Loucy (cell line): ENCODE results near the gene PEG3.

Experiments
- EZH2phosphoT487 ChIP-seq: fragments of 200-600 bp; IDR thresholded peaks from 2 replicates; pipeline ENCODE4 v1.6.1; 2018; ENCODE audit warnings: antibody characterized with exemption, mild to moderate bottlenecking, moderate library complexity, borderline replicate concordance
- TF ChIP-seq, protein P1 (sequence below): fragments of 200-600 bp; sonication (generic); conservative IDR thresholded peaks from 2 replicates; pipeline ENCODE4 v1.5.1; 2014; ENCODE audit warnings: mild to moderate bottlenecking, antibody characterized with exemption, low read length

DNA sequence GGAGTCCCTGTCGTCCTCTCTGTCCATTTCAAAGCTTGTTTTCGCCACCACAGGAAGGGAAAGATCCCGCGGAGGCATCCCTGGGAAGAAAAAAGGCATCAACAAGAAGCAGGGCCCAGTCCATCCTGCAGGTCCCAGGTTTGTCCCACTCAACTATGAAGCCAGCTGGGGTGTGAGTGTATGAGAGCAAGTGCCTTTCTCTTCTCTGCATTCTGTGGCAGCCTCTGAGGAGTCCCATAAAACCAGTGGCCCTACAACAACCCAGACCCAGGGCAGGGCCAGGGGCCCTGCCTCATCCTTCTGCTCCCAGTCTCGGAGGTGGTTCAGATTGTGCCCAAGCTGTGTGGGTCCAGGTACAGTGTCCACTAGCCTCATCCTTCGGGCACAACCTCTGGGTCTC is 18.9 kb downstream of the PEG3 start:
- no peak for TF ChIP-seq EZH2phosphoT487
- TF ChIP-seq, protein P1, sequence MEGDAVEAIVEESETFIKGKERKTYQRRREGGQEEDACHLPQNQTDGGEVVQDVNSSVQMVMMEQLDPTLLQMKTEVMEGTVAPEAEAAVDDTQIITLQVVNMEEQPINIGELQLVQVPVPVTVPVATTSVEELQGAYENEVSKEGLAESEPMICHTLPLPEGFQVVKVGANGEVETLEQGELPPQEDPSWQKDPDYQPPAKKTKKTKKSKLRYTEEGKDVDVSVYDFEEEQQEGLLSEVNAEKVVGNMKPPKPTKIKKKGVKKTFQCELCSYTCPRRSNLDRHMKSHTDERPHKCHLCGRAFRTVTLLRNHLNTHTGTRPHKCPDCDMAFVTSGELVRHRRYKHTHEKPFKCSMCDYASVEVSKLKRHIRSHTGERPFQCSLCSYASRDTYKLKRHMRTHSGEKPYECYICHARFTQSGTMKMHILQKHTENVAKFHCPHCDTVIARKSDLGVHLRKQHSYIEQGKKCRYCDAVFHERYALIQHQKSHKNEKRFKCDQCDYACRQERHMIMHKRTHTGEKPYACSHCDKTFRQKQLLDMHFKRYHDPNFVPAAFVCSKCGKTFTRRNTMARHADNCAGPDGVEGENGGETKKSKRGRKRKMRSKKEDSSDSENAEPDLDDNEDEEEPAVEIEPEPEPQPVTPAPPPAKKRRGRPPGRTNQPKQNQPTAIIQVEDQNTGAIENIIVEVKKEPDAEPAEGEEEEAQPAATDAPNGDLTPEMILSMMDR: no peak
